Upper lobe of right lung (tissue), 1 donor: ENCODE measurements around the gene FHIT. TPM values are rescaled to one million over a fixed set of nuclear protein-coding genes. Genes with fewer than 3 reads are reported as not detected.

ENCODE experiments used
- ATAC-seq: fragments of 200-7000 bp; cut with Tn5 transposase; one replicate; pipeline ENCODE4 v1.9.1; 2020; ENCODE audit warnings: mild to moderate bottlenecking, moderate library complexity
- DNase-seq: peaks from one replicate; pipeline ENCODE4 v3.0.0-alpha.2; 2020
- H3K27ac ChIP-seq: fragments of 200-600 bp; one replicate; pipeline ENCODE4 v1.8.0; 2022
- H3K27me3 ChIP-seq: fragments of 200-600 bp; one replicate; pipeline ENCODE4 v1.8.0; 2022; ENCODE audit warnings: mild to moderate bottlenecking
- H3K36me3 ChIP-seq: fragments of 200-600 bp; one replicate; pipeline ENCODE4 v1.8.0; 2022
- H3K4me1 ChIP-seq: fragments of 200-600 bp; one replicate; pipeline ENCODE4 v1.8.0; 2022
- H3K4me3 ChIP-seq: fragments of 200-600 bp; one replicate; pipeline ENCODE4 v1.8.0; 2022; ENCODE audit warnings: mild to moderate bottlenecking
- H3K9me3 ChIP-seq: fragments of 200-600 bp; one replicate; pipeline ENCODE4 v1.8.0; 2022
- intact Hi-C: fragments of 100-400 bp; cut with DNase I; formaldehyde crosslinking; loops from one replicate; pipeline ENCODE4 v1.11.0; 2022
- total RNA-seq: library from RNA; stranded (reverse); fragmentation: NEBNext Ultra II Directional; extraction: Animal tissue kit (Norgen Biotek cat#: 25700); gene quantifications from one replicate; pipeline ENCODE4 v1.2.1, GENCODE V29; 2021
- TF ChIP-seq, protein P1 (sequence below): fragments of 200-600 bp; IDR thresholded peaks from one replicate; pipeline ENCODE4 v1.8.0; 2022; ENCODE audit warnings: antibody characterized with exemption
- donor health status: DM: no; HTN: yes; CAD: no; lungs with severe emphysema.

Gene FHIT
- total RNA-seq, 1 donor from 2014 or later, result 9.6 TPM

GRCh38 chr3:59798372-59799086, 1452.7 kb downstream of the FHIT start:
- no peaks in the 10 kb centered on the region for H3K4me1 ChIP-seq
- TF ChIP-seq, protein P1, sequence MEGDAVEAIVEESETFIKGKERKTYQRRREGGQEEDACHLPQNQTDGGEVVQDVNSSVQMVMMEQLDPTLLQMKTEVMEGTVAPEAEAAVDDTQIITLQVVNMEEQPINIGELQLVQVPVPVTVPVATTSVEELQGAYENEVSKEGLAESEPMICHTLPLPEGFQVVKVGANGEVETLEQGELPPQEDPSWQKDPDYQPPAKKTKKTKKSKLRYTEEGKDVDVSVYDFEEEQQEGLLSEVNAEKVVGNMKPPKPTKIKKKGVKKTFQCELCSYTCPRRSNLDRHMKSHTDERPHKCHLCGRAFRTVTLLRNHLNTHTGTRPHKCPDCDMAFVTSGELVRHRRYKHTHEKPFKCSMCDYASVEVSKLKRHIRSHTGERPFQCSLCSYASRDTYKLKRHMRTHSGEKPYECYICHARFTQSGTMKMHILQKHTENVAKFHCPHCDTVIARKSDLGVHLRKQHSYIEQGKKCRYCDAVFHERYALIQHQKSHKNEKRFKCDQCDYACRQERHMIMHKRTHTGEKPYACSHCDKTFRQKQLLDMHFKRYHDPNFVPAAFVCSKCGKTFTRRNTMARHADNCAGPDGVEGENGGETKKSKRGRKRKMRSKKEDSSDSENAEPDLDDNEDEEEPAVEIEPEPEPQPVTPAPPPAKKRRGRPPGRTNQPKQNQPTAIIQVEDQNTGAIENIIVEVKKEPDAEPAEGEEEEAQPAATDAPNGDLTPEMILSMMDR, result no peak
- DNase-seq (no peak), ATAC-seq (no peak)
- intact Hi-C loops, result no loop called here
- H3K9me3 ChIP-seq, result no peaks in the 10 kb centered on the region
- H3K4me3 ChIP-seq, result no peak overlapping the region
- H3K27me3 ChIP-seq, result no peaks in the 10 kb centered on the region
- no peaks in the 10 kb centered on the region for H3K36me3 ChIP-seq
- no peak overlapping the region for H3K27ac ChIP-seq

DNA sequence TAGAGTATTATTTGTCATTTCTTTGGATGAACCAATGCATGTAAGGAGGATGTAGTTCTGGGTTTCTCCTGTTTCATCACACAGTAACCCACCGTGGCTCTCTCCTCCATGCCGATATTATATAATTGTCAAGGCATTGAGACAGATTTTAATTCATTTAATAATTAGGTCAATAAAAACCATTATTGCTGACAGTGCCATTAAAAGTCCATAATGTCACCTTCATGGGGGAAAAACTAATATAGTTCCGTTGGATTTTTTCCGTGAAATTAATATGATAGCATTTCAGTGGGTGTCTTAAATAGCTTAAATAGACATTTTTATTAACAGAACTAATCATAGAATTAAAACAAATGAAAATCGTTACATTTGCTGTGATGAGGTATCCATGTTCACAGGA, 1453.7 kb downstream of the FHIT start:
- Histone ChIP-seq H3K4me1 (no peaks in the 10 kb centered on the region), H3K27me3 (no peaks in the 10 kb centered on the region), H3K4me3 (no peak overlapping the region), H3K27ac (no peak overlapping the region), H3K36me3 (no peaks in the 10 kb centered on the region), H3K9me3 (no peaks in the 10 kb centered on the region)
- ATAC-seq (no peak), DNase-seq (no peak)
- intact Hi-C loops, result no loop called here
- TF ChIP-seq, protein P1, result no peak

- no peak overlapping the region for H3K27ac ChIP-seq
- ATAC-seq, result no peak
- no peaks in the 10 kb centered on the region for H3K4me1 ChIP-seq
- TF ChIP-seq, protein P1, result no peak
- H3K9me3 ChIP-seq, result no peaks in the 10 kb centered on the region
- no peaks in the 10 kb centered on the region for H3K36me3 ChIP-seq
- intact Hi-C loops, result no loop called here
- no peak overlapping the region for H3K4me3 ChIP-seq
- DNase-seq, result no peak
- no peaks in the 10 kb centered on the region for H3K27me3 ChIP-seq
Observed at GRCh38 chr3:59796456-59796855, 1454.8 kb downstream of the FHIT start.

- no peaks in the 10 kb centered on the region for H3K4me1 ChIP-seq
- DNase-seq (no peak), ATAC-seq (no peak)
- H3K27ac ChIP-seq, result no peak overlapping the region
- intact Hi-C loops, result no loop called here
- H3K4me3 ChIP-seq, result no peak overlapping the region
- TF ChIP-seq, protein P1, result no peak
- H3K27me3 ChIP-seq, result no peaks in the 10 kb centered on the region
- no peaks in the 10 kb centered on the region for H3K9me3 ChIP-seq
- H3K36me3 ChIP-seq, result no peaks in the 10 kb centered on the region
Observed at GRCh38 chr3:59795756-59796155, 1455.5 kb downstream of the FHIT start.

DNA sequence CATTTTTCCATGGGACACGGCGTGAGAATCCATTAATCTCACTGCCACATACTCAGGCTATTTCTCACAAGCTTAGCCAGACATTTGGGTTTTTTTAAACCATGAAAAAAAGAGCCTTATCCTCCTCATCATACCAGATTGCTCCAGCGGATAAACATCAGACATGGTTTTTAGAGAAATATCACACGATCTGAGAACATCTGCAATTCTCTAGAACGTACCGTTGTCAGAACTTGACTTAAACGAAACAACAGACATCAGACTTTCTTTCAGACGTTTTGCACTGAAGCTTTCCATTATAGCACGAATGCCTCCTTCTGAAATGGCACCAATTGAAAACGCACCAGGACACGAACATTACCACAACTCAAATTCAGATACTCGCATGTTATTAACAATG, 1457.3 kb downstream of the FHIT start:
- Histone ChIP-seq H3K27ac (no peak overlapping the region), H3K27me3 (no peaks in the 10 kb centered on the region), H3K4me3 (no peak overlapping the region), H3K4me1 (no peaks in the 10 kb centered on the region), H3K9me3 (no peaks in the 10 kb centered on the region), H3K36me3 (no peaks in the 10 kb centered on the region)
- DNase-seq (no peak), ATAC-seq (no peak)
- TF ChIP-seq, protein P1, result no peak
- intact Hi-C loops, result no loop called here
